SK-N-SH (cell line): ENCODE results near the gene GYG1. TPM values are rescaled to one million over a fixed set of nuclear protein-coding genes. Genes with fewer than 3 reads are reported as not detected.

Experiments used
- CTCF ChIA-PET: fragments of 300-600, 350-600 bp; formaldehyde crosslinking; extraction: SDS; loops from one replicate; lab custom pipeline; 2021; lab: Yijun Ruan, JAX
- POLR2A ChIA-PET: fragments of 350-600 bp; sonication (Branson Sonifier 250); formaldehyde crosslinking; extraction: SDS; loops from one replicate; lab custom pipeline; 2020; ENCODE audit warnings: antibody characterized with exemption, inconsistent platforms; lab: Yijun Ruan, JAX
- DNase-seq: peaks from one replicate; pipeline ENCODE4 v3.0.0; 2012
- H2AFZ ChIP-seq: fragments of 200-600 bp; sonication (generic); 2 replicates; pipeline ENCODE4 v1.8.1; 2016; ENCODE audit warnings: antibody characterized with exemption, mild to moderate bottlenecking, low read depth
- H3F3A ChIP-seq: fragments of 200-600 bp; sonication (generic); replicated peaks from 2 replicates; pipeline ENCODE3; 2016; ENCODE audit warnings: antibody characterized with exemption, mild to moderate bottlenecking; ENCODE audit not compliant: insufficient read depth
- H3K27ac ChIP-seq, 2 experiments: fragments of 200-500 bp in 1 of 2; fragments of 200-600 bp in 1 of 2; sonication (Bioruptor generic) in 1 of 2; sonication (generic), shearing (Covaris generic) in 1 of 2; 2 replicates each; pipeline versions ENCODE4 v1.5.1 to v1.6.1; 2014 to 2016; ENCODE audit warnings: low read depth in 2 of 2, inconsistent platforms in 1 of 2, low read length in 1 of 2, mild to moderate bottlenecking in 1 of 2, mixed read lengths in 1 of 2
- H3K27me3 ChIP-seq: fragments of 200-600 bp; sonication (generic), shearing (Covaris generic); 2 replicates; pipeline ENCODE4 v1.6.1; 2016; ENCODE audit warnings: mixed run types; ENCODE audit not compliant: insufficient read depth
- H3K36me3 ChIP-seq, 2 experiments: fragments of 200-500 bp in 1 of 2; fragments of 200-600 bp in 1 of 2; sonication (Bioruptor generic) in 1 of 2; sonication (generic) in 1 of 2; replicated peaks in 1 of 2; 2 replicates each; pipeline versions ENCODE3 to v1.5.1; 2014 to 2016; ENCODE audit warnings: low read length in 1 of 2, mild to moderate bottlenecking in 1 of 2; ENCODE audit not compliant: insufficient read depth in 2 of 2, control insufficient read depth in 1 of 2
- H3K4me1 ChIP-seq, 2 experiments: fragments of 200-500 bp in 1 of 2; fragments of 200-600 bp in 1 of 2; sonication (Bioruptor generic) in 1 of 2; sonication (generic), shearing (Covaris generic) in 1 of 2; 2 replicates each; pipeline versions ENCODE4 v1.5.1 to v1.6.1; 2014 to 2016; ENCODE audit warnings: low read depth in 1 of 2, low read length in 1 of 2, mixed run types in 1 of 2; ENCODE audit not compliant: insufficient read depth in 2 of 2, control insufficient read depth in 1 of 2
- H3K4me2 ChIP-seq: fragments of 200-600 bp; sonication (generic), shearing (Covaris generic); 2 replicates; pipeline ENCODE4 v1.6.1; 2017; ENCODE audit warnings: mixed run types
- H3K4me3 ChIP-seq, 2 experiments: fragments of 200-500 bp in 1 of 2; fragments of 200-600 bp in 1 of 2; sonication (Bioruptor generic) in 1 of 2; sonication (generic), shearing (Covaris generic) in 1 of 2; 2 replicates each; pipeline versions ENCODE4 v1.5.1 to v1.8.1; 2014 to 2016; ENCODE audit warnings: low read depth in 2 of 2, inconsistent platforms in 1 of 2, low read length in 1 of 2, mild to moderate bottlenecking in 1 of 2, mixed read lengths in 1 of 2, moderate library complexity in 1 of 2
- H3K79me2 ChIP-seq: fragments of 200-600 bp; sonication (generic); 2 replicates; pipeline ENCODE4 v1.8.1; 2017; ENCODE audit warnings: mild to moderate bottlenecking; ENCODE audit not compliant: insufficient read depth
- H3K9ac ChIP-seq: fragments of 200-600 bp; sonication (generic); 2 replicates; pipeline ENCODE4 v1.6.1; 2017; ENCODE audit warnings: mixed run types
- H3K9me2 ChIP-seq: fragments of 200-600 bp; sonication (generic); 2 replicates; pipeline ENCODE4 v1.6.1; 2017; ENCODE audit warnings: mixed run types
- H3K9me3 ChIP-seq: fragments of 200-600 bp; sonication (generic); 2 replicates; pipeline ENCODE4 v1.6.1; 2017; ENCODE audit warnings: mixed run types, mild to moderate bottlenecking, moderate library complexity
- H4K20me1 ChIP-seq: fragments of 200-600 bp; sonication (generic); 2 replicates; pipeline ENCODE4 v1.6.1; 2017; ENCODE audit warnings: mild to moderate bottlenecking, mixed run types; ENCODE audit not compliant: insufficient read depth
- CTCF ChIP-seq: fragments of 200-600 bp; sonication (generic); IDR thresholded peaks from 2 replicates; pipeline ENCODE4 v1.6.1; 2017; ENCODE audit warnings: antibody characterized with exemption, mild to moderate bottlenecking, moderate library complexity
- ELF1 ChIP-seq: IDR thresholded peaks from 2 replicates; pipeline ENCODE4 v1.4.0; 2012
- JUND ChIP-seq: IDR thresholded peaks from 2 replicates; pipeline ENCODE4 v1.4.0; 2012
- PBX3 ChIP-seq: IDR thresholded peaks from 2 replicates; pipeline ENCODE4; 2012
- RFX5 ChIP-seq: IDR thresholded peaks from 2 replicates; pipeline ENCODE4 v1.6.1; 2012; ENCODE audit warnings: mild to moderate bottlenecking, improper control_type of control experiment, low read length
- SMC3 ChIP-seq: IDR thresholded peaks from 2 replicates; pipeline ENCODE4 v1.6.1; 2012; ENCODE audit warnings: low read depth, low read length, improper control_type of control experiment
- USF1 ChIP-seq: IDR thresholded peaks from 2 replicates; pipeline ENCODE4 v1.4.0; 2012; ENCODE audit warnings: low read depth, borderline replicate concordance
- WGBS: methylation state at CpG from one replicate; pipeline ENCODE4 v1.1.6; 2017; ENCODE audit warnings: low lambda C conversion rate; 5-methylcytosine and 5-hydroxymethylcytosine counted together
- polyA plus RNA-seq, 3 experiments: library from polyadenylated mRNA; depleted of rRNA; stranded (reverse); fragments of >200 nt; gene quantifications; 2 replicates each; pipeline ENCODE4 v1.2.3, GENCODE V29; 2012
- TF ChIP-seq, protein P1 (sequence below): IDR thresholded peaks from 2 replicates; pipeline ENCODE4 v1.4.0; 2012; ENCODE audit warnings: low read depth, borderline replicate concordance
- TF ChIP-seq, protein P2 (sequence below): fragments of 150-350 bp; IDR thresholded peaks from 2 replicates; pipeline ENCODE4 v1.6.1; 2017; ENCODE audit warnings: antibody characterized with exemption, low read length, low read depth, borderline replicate concordance

GYG1 gene
- polyA plus RNA-seq, 1 of the 3 experiments (the other 2 are of a cell fraction): 16.8 TPM

- TF ChIP-seq PBX3 (peak; percentile 61), JUND (no peak), CTCF (no peak), ELF1 (no peak), SMC3 (no peak), RFX5 (no peak), USF1 (no peak)
- TF ChIP-seq, protein P1, sequence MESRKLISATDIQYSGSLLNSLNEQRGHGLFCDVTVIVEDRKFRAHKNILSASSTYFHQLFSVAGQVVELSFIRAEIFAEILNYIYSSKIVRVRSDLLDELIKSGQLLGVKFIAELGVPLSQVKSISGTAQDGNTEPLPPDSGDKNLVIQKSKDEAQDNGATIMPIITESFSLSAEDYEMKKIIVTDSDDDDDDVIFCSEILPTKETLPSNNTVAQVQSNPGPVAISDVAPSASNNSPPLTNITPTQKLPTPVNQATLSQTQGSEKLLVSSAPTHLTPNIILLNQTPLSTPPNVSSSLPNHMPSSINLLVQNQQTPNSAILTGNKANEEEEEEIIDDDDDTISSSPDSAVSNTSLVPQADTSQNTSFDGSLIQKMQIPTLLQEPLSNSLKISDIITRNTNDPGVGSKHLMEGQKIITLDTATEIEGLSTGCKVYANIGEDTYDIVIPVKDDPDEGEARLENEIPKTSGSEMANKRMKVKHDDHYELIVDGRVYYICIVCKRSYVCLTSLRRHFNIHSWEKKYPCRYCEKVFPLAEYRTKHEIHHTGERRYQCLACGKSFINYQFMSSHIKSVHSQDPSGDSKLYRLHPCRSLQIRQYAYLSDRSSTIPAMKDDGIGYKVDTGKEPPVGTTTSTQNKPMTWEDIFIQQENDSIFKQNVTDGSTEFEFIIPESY: no peak
- TF ChIP-seq, protein P2, sequence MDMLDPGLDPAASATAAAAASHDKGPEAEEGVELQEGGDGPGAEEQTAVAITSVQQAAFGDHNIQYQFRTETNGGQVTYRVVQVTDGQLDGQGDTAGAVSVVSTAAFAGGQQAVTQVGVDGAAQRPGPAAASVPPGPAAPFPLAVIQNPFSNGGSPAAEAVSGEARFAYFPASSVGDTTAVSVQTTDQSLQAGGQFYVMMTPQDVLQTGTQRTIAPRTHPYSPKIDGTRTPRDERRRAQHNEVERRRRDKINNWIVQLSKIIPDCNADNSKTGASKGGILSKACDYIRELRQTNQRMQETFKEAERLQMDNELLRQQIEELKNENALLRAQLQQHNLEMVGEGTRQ: no peak
- peaks cover 0 to 45% of the 10 kb centered on the region in 2 experiments; a peak in 2 of 4 replicates for H3K4me1 ChIP-seq
- H3K79me2 ChIP-seq: no peaks in the 10 kb centered on the region
- no peaks in the 10 kb centered on the region for H3K27me3 ChIP-seq
- WGBS: 83% methylated on average over 3 of the region's 3 CpGs
- ChIA-PET CTCF (no interaction called here), POLR2A (no interaction called here)
- H2AFZ ChIP-seq: no peak overlapping the region
- peaks cover 8% of the 10 kb centered on the region; the same call in 1 of the 2 replicates for H3K9me3 ChIP-seq
- H3K36me3 ChIP-seq: peaks cover 14 to 18% of the 10 kb centered on the region in 2 experiments
- H3K9ac ChIP-seq: no peak overlapping the region
- no peak overlapping the region for H3K4me3 ChIP-seq
- 0 out of 2 replicates have a peak overlapping the region, but pooled peaks have one; percentile 12 for H3K4me2 ChIP-seq
- H3K27ac ChIP-seq: peak overlapping the region in 1 of 2 experiments; percentile 34; a peak in 2 of 4 replicates
- DNase-seq: no peak
- H3K9me2 ChIP-seq: no peaks in the 10 kb centered on the region
- H4K20me1 ChIP-seq: no peaks in the 10 kb centered on the region
- peaks cover 28% of the 10 kb centered on the region for H3F3A ChIP-seq
Measured at GRCh38 chr3:149020196-149020838, 29.0 kb downstream of the GYG1 start.
